NCI-H1694 treated with DMSO at 0.1 percent for 48 hours (cell line): Measurements from ENCODE around the gene GALR3.

Experiments
- DNase-seq: peaks from one replicate; lab custom pipeline; 2025; lab: John Stamatoyannopoulos, UW

Gene GALR3

GRCh38 chr22:37822079-37822833, 926 bp upstream of the GALR3 start:
- DNase-seq, result no peak

GRCh38 chr22:37824674-37825641, 1.8 kb downstream of the GALR3 start:
- DNase-seq, result no peak

- DNase-seq, result peak; percentile 49
Measured at GRCh38 chr22:37827056-37827455, 3.9 kb downstream of the GALR3 start.

- no peak for DNase-seq
Measured at GRCh38 chr22:37830093-37830842, 7.1 kb downstream of the GALR3 start.

GRCh38 chr22:37831472-37831871, 8.3 kb downstream of the GALR3 start:
- DNase-seq, result no peak

- no peak for DNase-seq
Measured at GRCh38 chr22:37832022-37832857, 9.1 kb downstream of the GALR3 start.

- no peak for DNase-seq
Measured at GRCh38 chr22:37842015-37842793, 19.0 kb downstream of the GALR3 start.

- no peak for DNase-seq
Measured at GRCh38 chr22:37843741-37844089, 20.5 kb downstream of the GALR3 start.

- DNase-seq, result no peak
Measured at GRCh38 chr22:37844904-37845329, 21.7 kb downstream of the GALR3 start.

GRCh38 chr22:37846433-37846832, 23.3 kb downstream of the GALR3 start:
- no peak for DNase-seq

- DNase-seq, result peak; percentile 21
Measured at GRCh38 chr22:37848587-37849088, 25.5 kb downstream of the GALR3 start.

GRCh38 chr22:37849089-37849751, 26.0 kb downstream of the GALR3 start, which contains the start of gene EIF3L:
Gene EIF3L, plus strand, starts transcription at chr22:37849419. Its CDS starts 31 bp downstream, at chr22:37849450.
- peak; percentile 82 for DNase-seq

- DNase-seq, result no peak
Measured at GRCh38 chr22:37850801-37851200, 27.6 kb downstream of the GALR3 start.

GRCh38 chr22:37852418-37852817, 29.2 kb downstream of the GALR3 start:
- no peak for DNase-seq

GRCh38 chr22:37854946-37855345, 31.8 kb downstream of the GALR3 start:
- DNase-seq, result no peak

GRCh38 chr22:37855462-37855861, 32.3 kb downstream of the GALR3 start:
- DNase-seq, result no peak

- no peak for DNase-seq
Measured at GRCh38 chr22:37860796-37861421, 37.7 kb downstream of the GALR3 start.

GRCh38 chr22:37862570-37863325, 39.6 kb downstream of the GALR3 start:
- DNase-seq, result no peak
